ENCODE data around the gene CAB39L.
"Not testable (repeated sequence)": the region's sequence is repeated elsewhere in the genome, so short reads cannot be mapped to it uniquely, and the experiment has no call there.

CAB39L gene

DNA sequence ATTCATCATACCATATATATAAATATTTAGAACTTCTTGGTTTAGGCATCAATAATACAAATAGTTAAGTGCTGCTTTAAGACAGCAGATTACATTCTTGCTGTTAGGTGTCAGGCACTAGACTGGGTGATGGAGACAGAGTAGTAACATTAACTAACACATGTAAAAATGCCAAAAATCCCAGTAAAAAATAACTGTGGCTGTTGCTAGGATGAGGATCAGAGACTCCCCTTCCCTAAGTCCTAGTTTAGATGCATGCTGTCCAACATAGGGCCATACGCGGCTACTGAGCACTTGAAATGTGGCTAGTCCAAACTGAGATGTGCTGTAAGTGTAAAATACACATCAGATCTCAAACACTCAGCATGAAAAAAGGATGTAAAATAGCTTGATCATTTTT, 101.4 kb downstream of the CAB39L start:
- DNase-seq, result no peak

DNA sequence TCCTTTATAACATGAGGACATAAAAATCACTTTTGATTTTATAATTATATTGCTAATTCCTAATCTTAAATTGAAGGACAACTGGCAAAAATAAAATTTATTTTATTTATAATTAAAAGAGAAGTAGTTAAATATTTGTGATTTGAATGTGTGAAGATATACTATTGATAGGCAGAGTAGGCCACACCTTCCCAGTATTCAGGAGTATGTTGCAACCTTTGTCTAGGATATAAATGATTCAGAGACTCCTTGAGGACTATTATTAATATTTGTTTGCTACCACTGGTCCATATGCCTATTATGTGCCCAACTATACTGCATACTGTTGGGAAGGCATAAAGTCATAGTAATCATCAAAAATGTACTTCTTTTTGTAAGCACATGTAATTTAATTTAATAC, 101.9 kb downstream of the CAB39L start:
- DNase-seq, result no peak

- no peak for DNase-seq
Observed at GRCh38 chr13:49341517-49341916, 102.3 kb downstream of the CAB39L start.

GRCh38 chr13:49340161-49340560, 103.7 kb downstream of the CAB39L start:
- no peak for DNase-seq

GRCh38 chr13:49336655-49337054, 107.2 kb downstream of the CAB39L start:
- no peak for DNase-seq

DNA sequence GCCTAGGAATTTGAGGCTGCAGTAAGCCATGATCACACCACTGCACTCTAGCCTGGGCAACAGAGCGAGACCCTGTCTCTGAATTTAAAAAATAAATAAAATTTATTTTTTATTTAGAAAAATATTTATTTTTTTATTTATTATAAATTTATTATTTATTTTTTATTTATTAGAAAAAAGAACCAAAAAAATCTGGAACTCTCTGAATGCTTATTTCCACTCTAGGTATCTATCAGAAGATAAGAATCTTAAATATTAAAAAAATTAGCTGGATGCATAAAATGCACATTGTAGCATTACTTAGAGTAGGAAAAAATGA, 113.4 kb downstream of the CAB39L start:
- DNase-seq, result no peak

GRCh38 chr13:49329831-49330545, 113.9 kb downstream of the CAB39L start:
- DNase-seq, result no peak

- not testable (repeated sequence) for DNase-seq
Observed at GRCh38 chr13:49327145-49327544, 116.7 kb downstream of the CAB39L start.

DNA sequence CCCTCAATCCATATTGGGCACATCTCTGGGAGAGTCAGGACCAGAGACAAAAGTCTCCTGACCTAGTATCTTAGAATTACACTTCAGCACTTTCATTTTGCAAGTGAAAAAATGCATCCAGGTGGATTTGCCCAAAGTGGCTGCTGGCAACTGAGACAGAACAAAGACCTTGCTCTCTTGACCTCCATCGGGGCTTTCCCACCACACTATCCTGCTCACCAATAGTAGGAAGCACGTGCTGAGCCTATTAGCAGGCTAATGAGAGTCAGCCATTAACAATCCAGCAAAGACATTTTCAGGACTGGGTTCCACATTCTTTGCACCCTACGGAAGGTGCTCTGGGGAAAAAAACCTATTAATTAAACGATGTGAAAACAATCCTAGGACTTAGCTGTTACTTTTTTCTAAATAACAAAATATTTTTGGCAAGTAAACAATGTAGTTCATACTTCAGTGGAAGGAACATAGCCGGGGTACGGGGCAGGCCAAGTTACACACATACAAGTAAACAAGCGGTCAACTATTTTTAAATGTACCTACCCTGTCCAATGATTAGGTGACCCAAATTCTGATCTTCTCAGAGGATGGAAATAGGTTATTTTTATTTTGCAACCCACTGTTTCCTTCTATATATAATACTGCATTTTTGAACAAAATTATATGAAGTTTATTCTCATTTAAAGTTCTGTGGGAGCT, 117.5 kb downstream of the CAB39L start:
- no peak for DNase-seq

GRCh38 chr13:49323344-49323743, 120.5 kb downstream of the CAB39L start:
- no peak for DNase-seq

- DNase-seq, result no peak
Observed at GRCh38 chr13:49322702-49323101, 121.2 kb downstream of the CAB39L start.

DNA sequence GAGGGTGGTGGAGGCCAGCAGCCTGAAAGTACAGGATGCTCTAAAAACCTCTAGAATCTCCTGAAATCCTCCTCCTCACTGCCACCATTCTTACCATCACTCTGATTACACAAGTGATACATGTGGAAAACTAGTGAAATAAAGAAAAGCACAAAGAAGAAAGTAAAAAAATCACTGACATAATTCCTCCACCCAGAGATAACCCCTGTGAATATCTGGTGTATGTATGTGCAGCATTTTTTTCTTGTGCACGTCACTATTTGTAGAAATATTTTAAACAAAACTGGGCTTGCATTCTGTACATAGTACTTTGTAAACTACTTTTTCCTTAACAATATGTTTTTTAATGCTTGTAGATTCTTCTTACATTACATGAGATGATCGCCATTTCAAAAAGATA, 122.9 kb downstream of the CAB39L start:
- no peak for DNase-seq

GRCh38 chr13:49319951-49320350, 123.9 kb downstream of the CAB39L start:
- no peak for DNase-seq

DNA sequence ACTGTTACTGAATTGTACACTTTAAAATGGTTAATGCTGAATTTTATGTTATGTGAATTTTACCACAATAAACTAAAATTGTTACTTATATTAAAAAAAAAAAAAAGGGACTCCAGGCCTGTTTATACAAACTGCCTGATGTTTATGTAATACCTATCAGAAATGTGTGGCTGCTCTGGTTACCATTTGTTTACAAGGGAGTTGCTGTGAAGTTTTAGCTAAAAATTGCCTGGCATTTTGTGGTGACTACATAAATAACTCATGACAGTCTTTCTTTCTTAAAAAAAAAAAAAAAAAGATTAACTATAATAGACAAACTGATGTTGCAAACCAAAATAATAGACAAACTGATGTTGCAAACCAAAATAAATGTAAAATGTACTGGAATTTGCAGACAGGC, 124.3 kb downstream of the CAB39L start:
- DNase-seq, result no peak

GRCh38 chr13:49315756-49316482, 127.9 kb downstream of the CAB39L start:
- no peak for DNase-seq

DNA sequence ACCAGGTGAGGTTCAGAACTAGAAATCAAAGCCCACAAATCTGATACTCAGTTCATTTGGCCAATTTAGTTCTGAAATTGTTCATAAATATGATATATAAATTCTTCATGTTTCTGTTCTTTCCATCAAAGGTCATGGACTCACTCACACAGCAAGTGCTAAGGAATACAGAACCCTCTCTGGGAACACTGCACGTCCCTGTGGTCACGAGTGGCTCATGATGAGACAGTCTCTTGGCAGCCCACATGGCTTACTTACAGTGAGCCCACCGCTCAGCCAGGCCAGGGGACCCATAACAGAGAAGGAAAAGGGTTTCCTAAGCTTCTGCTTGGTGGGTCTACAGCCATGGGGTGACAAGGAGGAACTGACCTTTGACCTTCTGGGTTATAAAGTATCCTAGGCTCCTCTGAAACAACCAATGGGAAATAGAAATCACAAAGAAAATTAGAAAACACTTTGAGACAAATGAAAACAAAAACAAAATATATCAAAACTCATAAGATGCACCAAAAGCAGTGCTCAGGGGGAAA, 128.8 kb downstream of the CAB39L start:
- no peak for DNase-seq

DNA sequence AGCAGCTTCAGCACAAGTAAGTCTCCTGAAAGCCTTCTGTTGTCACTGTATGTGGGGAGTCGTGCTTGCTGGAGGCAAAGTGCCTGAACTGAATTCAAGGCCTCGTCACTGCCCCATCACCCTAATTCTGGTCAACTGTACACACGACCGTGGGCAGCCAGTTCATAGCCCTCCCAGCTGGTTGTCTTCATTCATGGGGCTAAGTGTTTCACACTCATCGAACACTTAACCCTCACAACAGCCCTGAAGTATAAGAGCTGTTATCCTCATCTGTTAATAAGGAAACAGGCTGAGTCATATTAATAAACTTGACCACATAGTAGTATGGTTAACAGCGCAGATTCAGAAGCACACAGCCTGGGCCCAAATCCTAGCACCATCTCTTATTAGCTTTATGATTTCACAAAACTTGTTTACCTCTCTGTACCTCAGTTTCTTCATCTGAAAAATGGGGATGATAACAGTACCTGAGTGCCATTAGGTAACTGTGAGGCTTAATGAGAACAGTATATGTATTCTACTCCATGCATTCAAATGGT, 129.5 kb downstream of the CAB39L start:
- DNase-seq, result no peak

DNA sequence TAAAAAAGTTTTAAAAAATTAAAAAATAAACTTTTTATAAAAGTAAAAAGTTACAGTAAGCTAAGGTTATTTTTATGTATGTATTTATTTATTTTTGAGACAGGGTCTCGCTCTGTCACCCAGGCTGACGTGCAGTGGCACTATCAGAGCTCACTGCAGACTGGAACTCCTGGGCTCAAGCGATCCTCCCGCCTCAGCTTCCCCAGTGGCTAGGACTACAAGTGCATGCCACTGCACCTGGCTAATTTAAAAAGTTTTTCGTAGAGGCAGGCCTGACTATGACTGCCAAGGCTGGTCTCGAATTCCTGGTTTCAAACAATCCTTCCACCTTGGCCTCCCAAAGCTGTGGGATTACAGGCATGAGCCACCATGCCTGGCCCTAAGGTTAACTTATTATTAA, 132.0 kb downstream of the CAB39L start:
- DNase-seq, result no peak

DNA sequence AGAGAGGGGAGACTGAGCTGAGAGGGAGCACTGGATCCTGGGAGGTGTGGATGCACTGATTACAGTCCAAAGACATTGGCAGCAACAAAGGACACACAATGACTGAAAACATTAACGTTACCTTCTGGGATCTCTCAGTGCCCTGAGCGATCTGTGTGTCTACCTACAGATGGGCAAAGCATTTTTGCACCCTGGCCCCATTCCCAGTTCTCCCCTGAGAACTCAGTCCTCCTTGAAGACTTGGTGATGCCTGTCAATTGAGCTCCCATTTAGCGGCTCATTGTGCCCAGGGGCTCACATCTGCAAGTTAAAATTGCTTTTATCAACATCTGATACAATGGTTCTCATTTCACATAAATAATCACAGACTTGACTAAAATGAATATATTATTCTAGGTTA, 133.6 kb downstream of the CAB39L start:
- no peak for DNase-seq

- no peak for DNase-seq
Observed at GRCh38 chr13:49308921-49309408, 134.9 kb downstream of the CAB39L start.

- no peak for DNase-seq
Observed at GRCh38 chr13:49308097-49308875, 135.6 kb downstream of the CAB39L start.

DNA sequence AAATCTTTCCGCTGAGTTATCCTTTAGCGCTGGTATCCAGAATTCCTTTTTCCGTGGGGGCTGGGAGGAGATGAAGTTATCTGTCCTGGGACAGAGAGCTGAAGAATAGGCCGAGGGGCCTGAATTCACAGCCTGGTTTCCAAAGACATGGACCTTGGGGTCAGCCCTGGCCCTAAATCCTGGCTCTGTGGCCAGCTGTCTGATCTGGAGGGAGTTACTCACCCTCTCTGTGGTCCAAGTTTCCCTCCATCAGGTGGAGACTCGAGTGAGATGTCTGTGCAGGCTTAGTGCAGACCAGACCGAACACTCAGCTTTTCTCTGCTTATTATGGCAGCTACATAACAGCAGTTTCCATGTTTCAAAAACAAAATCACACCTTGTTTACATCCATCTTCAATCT, 136.5 kb downstream of the CAB39L start:
- DNase-seq, result no peak

All from inflammatory macrophage treated with lipopolysaccharide for 4 hours (primary cell).